MM.1S (cell line): ENCODE data around the gene FNDC11.

Experiments used
- DNase-seq: peaks from one replicate; pipeline ENCODE4 v3.0.0-alpha.2; 2015
- H2AFZ ChIP-seq: fragments of 300-600 bp; sonication (generic); 2 replicates; pipeline ENCODE4 v1.6.0; 2016; ENCODE audit warnings: antibody characterized with exemption, low read length
- H3F3A ChIP-seq: fragments of 300-600 bp; sonication (generic); 2 replicates; pipeline ENCODE4 v1.6.1; 2016; ENCODE audit warnings: mild to moderate bottlenecking, antibody characterized with exemption, low read length, moderate library complexity, mixed read lengths; ENCODE audit not compliant: insufficient read depth
- H3K27ac ChIP-seq: fragments of 300-600 bp; sonication (generic); 2 replicates; pipeline ENCODE4 v1.5.1; 2016; ENCODE audit warnings: mild to moderate bottlenecking, low read length
- H3K27me3 ChIP-seq: fragments of 300-600 bp; sonication (generic); replicated peaks from 2 replicates; pipeline ENCODE4 v1.6.0; 2016; ENCODE audit warnings: low read length; ENCODE audit not compliant: insufficient read depth
- H3K36me3 ChIP-seq: fragments of 300-600 bp; sonication (generic); replicated peaks from 2 replicates; pipeline ENCODE4 v1.6.1; 2016; ENCODE audit warnings: mild to moderate bottlenecking, low read length, mixed read lengths; ENCODE audit not compliant: insufficient read depth
- H3K4me1 ChIP-seq: fragments of 300-600 bp; sonication (generic); 2 replicates; pipeline ENCODE4 v1.6.1; 2016; ENCODE audit warnings: low read length, mixed read lengths
- H3K4me2 ChIP-seq: fragments of 300-600 bp; sonication (generic); 2 replicates; pipeline ENCODE4 v1.6.0; 2016; ENCODE audit warnings: low read depth, low read length
- H3K4me3 ChIP-seq: fragments of 300-600 bp; sonication (generic); 2 replicates; pipeline ENCODE4 v1.5.1; 2016; ENCODE audit warnings: low read length, mixed read lengths
- H3K79me2 ChIP-seq: fragments of 300-600 bp; sonication (generic); 2 replicates; pipeline ENCODE4 v1.6.1; 2016; ENCODE audit warnings: mixed run types, low read length, mixed read lengths
- H3K9ac ChIP-seq: fragments of 300-600 bp; sonication (generic); 2 replicates; pipeline ENCODE4 v1.6.1; 2016; ENCODE audit warnings: low read length, mixed read lengths
- H3K9me2 ChIP-seq: fragments of 300-600 bp; sonication (generic); replicated peaks from 2 replicates; pipeline ENCODE4 v1.6.1; 2016; ENCODE audit warnings: mild to moderate bottlenecking, low read length, mixed read lengths; ENCODE audit not compliant: insufficient read depth
- H3K9me3 ChIP-seq: fragments of 300-600 bp; sonication (generic); replicated peaks from 2 replicates; pipeline ENCODE4 v1.6.1; 2016; ENCODE audit warnings: mild to moderate bottlenecking, low read length, mixed read lengths; ENCODE audit not compliant: insufficient read depth
- H4K20me1 ChIP-seq: fragments of 300-600 bp; sonication (generic); 2 replicates; pipeline ENCODE4 v1.6.1; 2016; ENCODE audit warnings: mild to moderate bottlenecking, low read length, moderate library complexity, mixed read lengths; ENCODE audit not compliant: insufficient read depth
- CTCF ChIP-seq: fragments of 300-600 bp; sonication (generic); IDR thresholded peaks from 2 replicates; pipeline ENCODE4 v1.5.1; 2016; ENCODE audit warnings: antibody characterized with exemption, low read length, mixed read lengths
- EZH2 ChIP-seq: fragments of 300-600 bp; sonication (generic); optimal IDR thresholded peaks from 2 replicates; pipeline ENCODE3; 2017; ENCODE audit warnings: low read depth, mild to moderate bottlenecking, antibody characterized with exemption, low read length, mixed read lengths
- EZH2phosphoT487 ChIP-seq: fragments of 300-600 bp; sonication (generic); IDR thresholded peaks from 2 replicates; pipeline ENCODE4 v1.6.1; 2018; ENCODE audit warnings: antibody characterized with exemption, low read length

The FNDC11 gene

GRCh38 chr20:63546256-63546955 lies 7.6 kb upstream of the FNDC11 start:
- Histone ChIP-seq H3K27ac (no peak overlapping the region), H3K9ac (no peak overlapping the region), H3K9me2 (no peaks in the 10 kb centered on the region), H3K4me1 (no peaks in the 10 kb centered on the region), H3K36me3 (no peaks in the 10 kb centered on the region), H4K20me1 (no peaks in the 10 kb centered on the region; the same call in 1 of the 2 replicates), H3K27me3 (peaks cover 96% of the 10 kb centered on the region), H3K79me2 (no peaks in the 10 kb centered on the region), H2AFZ (no peak overlapping the region), H3K4me3 (no peak overlapping the region), H3K9me3 (no peaks in the 10 kb centered on the region), H3F3A (no peaks in the 10 kb centered on the region), H3K4me2 (no peak overlapping the region)
- no peak for DNase-seq
- TF ChIP-seq EZH2phosphoT487, result no peak
- TF ChIP-seq CTCF, result no peak
- TF ChIP-seq EZH2, result no peak

- TF ChIP-seq EZH2phosphoT487 (no peak), CTCF (no peak), EZH2 (no peak)
- Histone ChIP-seq H3K9me3 (no peaks in the 10 kb centered on the region), H3K27ac (no peak overlapping the region), H3F3A (no peaks in the 10 kb centered on the region), H3K79me2 (no peaks in the 10 kb centered on the region), H3K36me3 (no peaks in the 10 kb centered on the region), H3K9me2 (no peaks in the 10 kb centered on the region), H4K20me1 (no peaks in the 10 kb centered on the region; the same call in 1 of the 2 replicates), H3K4me3 (no peak overlapping the region), H3K27me3 (peaks cover 96% of the 10 kb centered on the region), H2AFZ (no peak overlapping the region), H3K4me2 (no peak overlapping the region), H3K9ac (no peak overlapping the region), H3K4me1 (no peaks in the 10 kb centered on the region)
- no peak for DNase-seq
Measured at GRCh38 chr20:63546956-63547724, 6.8 kb upstream of the FNDC11 start.

GRCh38 chr20:63547725-63548480 lies 6.1 kb upstream of the FNDC11 start, which contains the start of gene SRMS:
TSS of gene SRMS (minus strand) at chr20:63547749. CDS start at chr20:63547463, 286 bp downstream.
- Histone ChIP-seq H3K4me3 (no peak within 1 kb of the TSS), H3K9me2 (no peaks in the 10 kb centered on the region), H3K4me2 (no peak within 1 kb of the TSS), H4K20me1 (no peaks in the 10 kb centered on the region; the same call in 1 of the 2 replicates), H3K36me3 (no peaks in the 10 kb centered on the region), H3K27ac (no peak within 1 kb of the TSS), H3K27me3 (peaks cover 96% of the 10 kb centered on the region), H2AFZ (no peak within 1 kb of the TSS), H3K9ac (no peak within 1 kb of the TSS), H3K4me1 (no peaks in the 10 kb centered on the region), H3F3A (no peaks in the 10 kb centered on the region), H3K79me2 (no peaks in the 10 kb centered on the region), H3K9me3 (no peaks in the 10 kb centered on the region)
- no peak for DNase-seq
- no peak for TF ChIP-seq EZH2phosphoT487
- no peak for TF ChIP-seq EZH2
- no peak for TF ChIP-seq CTCF
